A375 (cell line): ENCODE measurements around the gene CDC37. TPM values are rescaled to one million over a fixed set of nuclear protein-coding genes. Genes with fewer than 3 reads are reported as not detected.

ENCODE experiments used
- total RNA-seq: library from RNA; depleted of rRNA; stranded (reverse); fragments of >200 nt; shearing (Covaris generic); gene quantifications from 2 replicates; pipeline ENCODE4 v1.2.3, GENCODE V29; 2014; rRNA removed

The CDC37 gene
- 639 and 659 TPM in 2 replicates for total RNA-seq

GRCh38 chr19:10403137-10404021 is at the start of gene CDC37:
TSS of gene CDC37 (minus strand) at chr19:10403542. CDS start at chr19:10403479, 63 bp downstream.

GRCh38 chr19:10420444-10421239 is 17.3 kb upstream of the CDC37 start, which contains the start of gene PDE4A:
TSS of gene PDE4A (plus strand) at chr19:10420538. CDS start at chr19:10420765, 227 bp downstream.

GRCh38 chr19:10380313-10381102 is 22.8 kb downstream of the CDC37 start, which contains the start of gene TYK2:
TSS of gene TYK2 (minus strand) at chr19:10380572. CDS start at chr19:10378406, 2,166 bp downstream.

Other genes starting within 250 kb of the CDC37 start
- gene DNMT1, start 208.6 kb downstream of the CDC37 start, total RNA-seq = 221 and 236 TPM in 2 replicates
- gene S1PR2, start 172.2 kb downstream of the CDC37 start, total RNA-seq = 18.5 and 21.3 TPM in 2 replicates
- 144 and 170 TPM in 2 replicates for gene MRPL4, start 151.3 kb downstream of the CDC37 start, total RNA-seq
- 24.8 and 28.8 TPM in 2 replicates for gene ICAM1, start 132.4 kb downstream of the CDC37 start, total RNA-seq
- gene ICAM4, start 116.6 kb downstream of the CDC37 start, total RNA-seq = 0.30 and 0.58 TPM in 2 replicates
- 20.3 TPM in 2 replicates for gene ICAM5, start 113.6 kb downstream of the CDC37 start, total RNA-seq
- 1.0 and 2.4 TPM in 2 replicates for gene ZGLP1, start 93.7 kb downstream of the CDC37 start, total RNA-seq
- 38.9 and 43.2 TPM in 2 replicates for gene FDX2, start 87.5 kb downstream of the CDC37 start, total RNA-seq
- 40.7 and 50.4 TPM in 2 replicates for gene RAVER1, start 70.0 kb downstream of the CDC37 start, total RNA-seq
- gene ICAM3, start 63.9 kb downstream of the CDC37 start, total RNA-seq = 12.8 and 19.7 TPM in 2 replicates
- 141 and 161 TPM in 2 replicates for gene TYK2, start 23.0 kb downstream of the CDC37 start, total RNA-seq
- gene PDE4A, start 17.0 kb upstream of the CDC37 start, total RNA-seq = 4.5 and 4.9 TPM in 2 replicates
- 69.0 and 75.7 TPM in 2 replicates for gene KEAP1, start 99.8 kb upstream of the CDC37 start, total RNA-seq
- gene S1PR5, start 113.9 kb upstream of the CDC37 start, total RNA-seq = 1.9 and 3.9 TPM in 2 replicates
- gene ATG4D, start 140.4 kb upstream of the CDC37 start, total RNA-seq = 49.4 and 49.9 TPM in 2 replicates
- gene KRI1, start 162.5 kb upstream of the CDC37 start, total RNA-seq = 58.0 and 61.9 TPM in 2 replicates
- 16.3 and 17.4 TPM in 2 replicates for gene CDKN2D, start 165.4 kb upstream of the CDC37 start, total RNA-seq
- gene AP1M2, start 183.8 kb upstream of the CDC37 start, total RNA-seq = 4.1 and 5.6 TPM in 2 replicates
- gene SLC44A2, start 222.0 kb upstream of the CDC37 start, total RNA-seq = 17.6 and 38.2 TPM in 2 replicates